CD4-positive, alpha-beta T cell (primary cell): ENCODE data around the gene RFX5. TPM values are rescaled to one million over a fixed set of nuclear protein-coding genes. Genes with fewer than 3 reads are reported as not detected.

ENCODE experiments used
- ATAC-seq: fragments of 200-7000 bp; cut with Tn5 transposase; one replicate; pipeline ENCODE4 v1.10.0; 2022; ENCODE audit warnings: mild to moderate bottlenecking; ENCODE audit not compliant: poor library complexity
- CTCF ChIA-PET: fragments of 350-600 bp; sonication (Branson Sonifier 250); formaldehyde crosslinking; loops from one replicate; lab custom pipeline; 2021; ENCODE audit warnings: antibody characterized with exemption, inconsistent platforms; lab: Charles Lee
- POLR2A ChIA-PET: fragments of 350-600 bp; sonication (Branson Sonifier 250); formaldehyde crosslinking; loops from one replicate; lab custom pipeline; 2021; ENCODE audit warnings: antibody characterized with exemption, inconsistent platforms; lab: Charles Lee
- DNase-seq, 14 experiments: peaks; one replicate each; pipeline ENCODE4 v3.0.0-alpha.2; 2013 to 2020; ENCODE audit warnings: mixed read lengths in 2 of 14
- H3K27ac ChIP-seq, 2 donors: one replicate each; pipeline versions ENCODE4 v1.5.1 to v1.7.0; 2013; ENCODE audit warnings: low read length in 2 of 2, low read depth in 1 of 2, mild to moderate bottlenecking in 1 of 2
- H3K27me3 ChIP-seq, 2 experiments: 1 replicate in 1 of 2; 2 replicates in 1 of 2; pipeline versions ENCODE4 v1.6.1 to v1.7.0; 2013; ENCODE audit warnings: low read length in 2 of 2, control low read depth in 1 of 2, mild to moderate bottlenecking in 1 of 2, moderate library complexity in 1 of 2; ENCODE audit not compliant: insufficient read depth in 2 of 2, control insufficient read depth in 1 of 2
- H3K36me3 ChIP-seq: one replicate; pipeline ENCODE4 v1.6.1; 2013; ENCODE audit warnings: low read length, control low read depth; ENCODE audit not compliant: insufficient read depth
- H3K4me1 ChIP-seq: one replicate; pipeline ENCODE4 v1.6.1; 2013; ENCODE audit warnings: low read length, control low read depth; ENCODE audit not compliant: insufficient read depth
- H3K4me3 ChIP-seq: one replicate; pipeline ENCODE4 v1.5.1; 2013; ENCODE audit warnings: mild to moderate bottlenecking, low read length, moderate library complexity
- H3K9me3 ChIP-seq, 2 experiments: 1 replicate in 1 of 2; 2 replicates in 1 of 2; pipeline versions ENCODE4 v1.6.1 to v1.7.0; 2013; ENCODE audit warnings: low read length in 2 of 2, mild to moderate bottlenecking in 2 of 2, control low read depth in 1 of 2, moderate library complexity in 1 of 2; ENCODE audit not compliant: control insufficient read depth in 1 of 2, insufficient read depth in 1 of 2
- H3K27ac Mint-ChIP-seq: one replicate; pipeline ENCODE4 v1.8.0; 2020; ENCODE audit warnings: mixed read lengths
- H3K27me3 Mint-ChIP-seq: one replicate; pipeline ENCODE4 v1.8.0; 2021; ENCODE audit warnings: mixed read lengths
- H3K36me3 Mint-ChIP-seq: one replicate; pipeline ENCODE4 v1.8.0; 2021; ENCODE audit warnings: low read depth, mixed read lengths
- H3K4me1 Mint-ChIP-seq: one replicate; pipeline ENCODE4 v1.8.0; 2021; ENCODE audit warnings: low read depth, mixed read lengths
- H3K4me3 Mint-ChIP-seq: one replicate; pipeline ENCODE4 v1.8.0; 2020; ENCODE audit warnings: mild to moderate bottlenecking, mixed read lengths
- H3K9me3 Mint-ChIP-seq: one replicate; pipeline ENCODE4 v1.8.0; 2020; ENCODE audit warnings: mixed read lengths
- CTCF ChIP-seq: fragments of 200-600 bp; IDR thresholded peaks from one replicate; pipeline ENCODE4 v1.8.0; 2022; ENCODE audit warnings: antibody characterized with exemption, mild to moderate bottlenecking
- intact Hi-C, 2 experiments: fragments of 100-400 bp; cut with DNase I in 1 of 2; cut with micrococcal nuclease in 1 of 2; formaldehyde crosslinking; loops; one replicate each; pipeline versions ENCODE4 v1.15.1 to v1.9.0; 2023 to 2025; cut with DNase I, micrococcal nuclease
- total RNA-seq, 174 experiments: library from RNA in 2 of 174; stranded (reverse) in 2 of 174; gene quantifications; one replicate each; pipeline ENCODE4 v1.2.3 and lab custom pipeline; 2021 to 2026

RFX5 gene
- total RNA-seq, 2 experiments from 2014 or later: 62.0 to 65.7 TPM

GRCh38 chr1:151343587-151343986, 3.5 kb downstream of the RFX5 start:
- Mint-ChIP-seq H3K36me3 (peaks cover 51% of the 10 kb centered on the region), H3K27me3 (no peaks in the 10 kb centered on the region), H3K27ac (peak overlapping the region; percentile 11), H3K4me3 (peak overlapping the region; percentile 1), H3K9me3 (no peaks in the 10 kb centered on the region), H3K4me1 (peaks cover 40% of the 10 kb centered on the region)
- DNase-seq: no peak
- Histone ChIP-seq H3K27me3 (no peaks in the 10 kb centered on the region), H3K27ac (no peak overlapping the region), H3K36me3 (peaks cover 36% of the 10 kb centered on the region), H3K9me3 (no peaks in the 10 kb centered on the region), H3K4me3 (no peak overlapping the region), H3K4me1 (peaks cover 33% of the 10 kb centered on the region)
- ATAC-seq: no peak
- ChIA-PET POLR2A (no interaction called here), CTCF (no interaction called here)
- no peak for TF ChIP-seq CTCF
- intact Hi-C loops: loop anchor here in 1 of 2 experiments (10.0 kb wide), 2 partner anchors 149 to 269 kb away; partner anchors contain the start of genes GABPB2, PIP5K1A and VPS72

- no peak overlapping the region for H3K27ac Mint-ChIP-seq
- Histone ChIP-seq H3K27ac (no peak overlapping the region), H3K4me1 (peaks cover 26% of the 10 kb centered on the region)
Measured at GRCh38 chr1:151342569-151342968, 4.5 kb downstream of the RFX5 start.

GRCh38 chr1:151342021-151342420, 5.0 kb downstream of the RFX5 start:
- no peak overlapping the region for H3K27ac ChIP-seq
- H3K36me3 ChIP-seq: peaks cover 36% of the 10 kb centered on the region
- H3K27me3 ChIP-seq: no peaks in the 10 kb centered on the region
- H3K27ac Mint-ChIP-seq: no peak overlapping the region
- no peaks in the 10 kb centered on the region for H3K9me3 Mint-ChIP-seq
- peaks cover 30% of the 10 kb centered on the region for H3K4me1 Mint-ChIP-seq
- CTCF ChIA-PET: interaction anchor here (2.1 to 3.7 kb wide), 3 partner anchors 9 to 61 kb away, joined by 9 to 54 read pairs (median 21); partner anchors contain the start of gene ZNF687
- POLR2A ChIA-PET: no interaction called here
- H3K4me1 ChIP-seq: peaks cover 25% of the 10 kb centered on the region
- peaks cover 46% of the 10 kb centered on the region for H3K36me3 Mint-ChIP-seq
- no peaks in the 10 kb centered on the region for H3K27me3 Mint-ChIP-seq
- no peak for DNase-seq
- TF ChIP-seq CTCF: no peak
- no peaks in the 10 kb centered on the region for H3K9me3 ChIP-seq
- no peak for ATAC-seq
- no peak overlapping the region for H3K4me3 Mint-ChIP-seq
- intact Hi-C loops: loop anchor here in 1 of 2 experiments (10.0 kb wide), 2 partner anchors 147 to 267 kb away; partner anchors contain the start of genes GABPB2, PIP5K1A and VPS72
- H3K4me3 ChIP-seq: no peak overlapping the region

More at GRCh38 chr1:151342569-151342968, 4.5 kb downstream of the RFX5 start:
- H3K27me3 Mint-ChIP-seq: no peaks in the 10 kb centered on the region
- H3K9me3 Mint-ChIP-seq: no peaks in the 10 kb centered on the region
- peaks cover 35% of the 10 kb centered on the region for H3K4me1 Mint-ChIP-seq
- H3K4me3 ChIP-seq: no peak overlapping the region
- no peak overlapping the region for H3K4me3 Mint-ChIP-seq
- intact Hi-C loops: loop anchor here in 1 of 2 experiments (10.0 kb wide), 2 partner anchors 148 to 268 kb away; partner anchors contain the start of genes GABPB2, PIP5K1A and VPS72
- ATAC-seq (no peak), DNase-seq (no peak)
- H3K9me3 ChIP-seq: no peaks in the 10 kb centered on the region
- POLR2A ChIA-PET: no interaction called here
- TF ChIP-seq CTCF: no peak
- peaks cover 51% of the 10 kb centered on the region for H3K36me3 Mint-ChIP-seq
- CTCF ChIA-PET: interaction anchor here (3.7 kb wide), 1 partner anchor 42 kb away, joined by 54 read pairs; no protein-coding TSS in a partner anchor
- peaks cover 36% of the 10 kb centered on the region for H3K36me3 ChIP-seq
- no peaks in the 10 kb centered on the region for H3K27me3 ChIP-seq
